HG03457 (cell line): ENCODE results near the gene SNAP23.

Experiments
- ATAC-seq: cut with Tn5 transposase; IDR thresholded peaks from one replicate; pipeline ENCODE4 v1.9.1; 2021; ENCODE audit warnings: moderate number of reproducible peaks; ENCODE audit not compliant: unreplicated experiment

Gene SNAP23

DNA sequence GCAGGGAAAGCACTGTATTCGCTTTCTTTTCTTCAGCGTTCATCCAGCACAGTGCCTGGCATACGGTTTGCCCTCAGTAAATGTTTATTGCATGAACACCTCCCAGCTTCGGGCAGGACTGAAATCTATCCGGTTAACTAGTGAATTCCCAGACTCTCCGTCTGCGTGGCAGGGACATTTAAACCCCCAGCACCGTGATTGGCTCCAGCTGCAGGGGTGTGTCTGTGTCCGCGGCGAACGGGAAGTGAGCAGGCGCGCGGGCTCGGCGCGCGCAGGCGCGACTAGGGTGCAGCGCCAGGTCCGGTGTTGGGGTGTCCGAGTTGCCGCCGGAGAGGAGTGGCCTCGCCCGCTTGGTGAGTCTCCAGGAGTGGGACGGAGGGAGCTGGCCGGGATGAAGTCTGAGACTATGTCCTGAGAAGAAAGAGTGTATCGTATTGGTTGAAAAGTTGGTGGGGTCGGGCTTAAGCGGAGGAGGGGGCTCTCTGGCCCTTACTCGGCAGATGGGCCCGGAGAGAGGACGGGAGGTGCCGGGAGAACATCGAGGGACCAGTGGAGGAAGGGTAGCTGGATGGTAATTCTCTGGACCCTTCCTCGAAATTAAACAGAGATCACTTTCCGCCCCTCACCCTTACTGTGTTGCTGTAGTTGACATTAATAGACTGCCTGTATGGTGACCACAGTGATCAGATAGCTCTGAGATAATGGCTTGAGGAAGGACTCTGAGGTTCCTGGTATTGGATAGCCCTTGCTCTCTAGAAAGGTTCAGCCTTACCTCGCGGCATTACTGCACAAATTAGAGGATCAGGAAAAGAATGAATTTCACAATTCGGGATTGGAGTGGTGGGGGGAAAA is at the start of gene SNAP23:
TSS of gene SNAP23 (plus strand) at position 274 of the 852 bp plus-strand sequence. CDS start 16,213 bp downstream, outside the sequence.
- peak; percentile 65 for ATAC-seq

DNA sequence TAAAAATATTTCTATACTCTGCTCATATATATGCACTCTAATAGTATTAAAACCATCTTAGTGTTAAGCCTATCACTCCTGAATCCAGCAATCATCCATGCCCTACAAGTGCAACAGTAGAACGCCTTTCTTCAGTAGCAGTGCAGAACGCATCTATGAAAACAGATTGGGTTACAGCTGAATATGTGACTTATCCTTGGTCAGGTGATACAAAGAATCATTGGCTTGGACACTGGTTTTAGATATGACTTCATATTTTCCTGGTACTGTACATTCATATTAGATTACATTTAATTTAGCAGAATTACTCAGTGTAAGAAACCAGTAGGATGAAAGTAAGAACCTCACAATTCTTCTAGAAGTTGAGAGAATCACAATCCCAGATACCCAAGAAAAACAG is 47.8 kb upstream of the SNAP23 start:
- no peak for ATAC-seq

DNA sequence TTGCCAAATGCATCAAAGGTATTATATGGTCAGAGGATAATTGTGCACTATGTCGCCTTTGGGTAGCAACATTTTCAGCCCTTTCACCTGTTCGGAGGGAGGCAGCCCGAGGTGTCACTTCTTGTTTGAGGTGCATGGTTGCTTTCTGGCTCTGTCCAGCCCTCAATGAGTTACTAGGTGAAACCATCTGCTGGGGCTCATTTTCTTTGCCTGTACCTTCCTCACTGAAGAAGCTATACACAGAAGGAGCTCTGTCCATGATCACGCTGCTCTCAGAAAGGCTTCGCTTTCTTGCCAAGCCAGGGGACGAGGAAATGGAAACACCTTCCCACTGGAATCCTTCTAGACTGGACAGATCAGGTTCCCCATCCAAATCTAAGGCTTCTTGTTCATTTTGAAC is 47.2 kb upstream of the SNAP23 start:
- ATAC-seq, result no peak

DNA sequence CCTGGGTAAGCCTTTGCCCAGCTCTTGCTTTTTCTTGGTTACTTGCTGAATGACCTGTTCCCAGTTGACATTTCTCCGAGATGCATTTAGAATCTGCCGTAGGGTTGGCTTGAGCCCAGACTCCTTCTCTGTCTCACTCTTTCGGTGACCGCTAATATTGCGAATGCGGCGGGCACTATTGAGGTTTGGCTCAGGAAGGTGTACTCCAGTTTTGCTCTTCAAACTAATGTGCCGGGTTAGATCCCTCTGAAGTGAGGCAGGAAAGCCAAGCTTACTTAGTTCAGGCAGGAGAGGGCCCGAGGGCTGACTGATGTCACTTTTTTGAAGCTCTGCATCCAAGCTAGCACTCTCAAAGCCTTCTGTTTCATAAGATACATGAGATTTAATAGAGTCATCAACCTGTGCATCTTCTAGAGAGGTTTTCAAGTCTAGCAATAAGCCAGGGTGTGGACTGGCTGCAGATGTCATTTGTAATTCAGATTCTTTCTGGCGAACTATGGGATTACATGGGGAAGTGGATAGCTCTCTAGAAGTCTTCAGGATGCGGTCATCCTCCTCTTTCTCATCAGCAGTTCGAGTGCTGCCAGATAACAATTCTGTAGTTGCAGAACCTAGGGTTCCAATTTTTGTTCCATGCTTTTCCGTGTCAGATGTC is 45.5 kb upstream of the SNAP23 start:
- no peak for ATAC-seq

DNA sequence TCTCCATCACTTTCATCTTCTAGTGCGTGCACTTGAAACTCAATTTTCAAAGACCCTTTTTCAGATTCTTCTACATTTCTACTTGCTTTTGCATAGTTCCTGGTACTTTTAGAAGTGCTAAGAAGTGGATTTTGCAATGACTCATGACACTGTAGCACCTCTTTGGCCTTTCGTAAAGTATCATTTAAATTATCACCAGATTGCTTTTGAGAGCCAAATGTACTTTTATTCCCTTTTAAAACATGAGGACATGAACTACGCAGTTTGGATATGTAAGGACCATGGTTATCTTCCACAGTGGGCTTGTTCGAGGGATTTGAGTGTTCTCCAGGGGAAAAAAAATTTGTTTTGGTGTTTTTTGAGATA is 45.0 kb upstream of the SNAP23 start:
- no peak for ATAC-seq

DNA sequence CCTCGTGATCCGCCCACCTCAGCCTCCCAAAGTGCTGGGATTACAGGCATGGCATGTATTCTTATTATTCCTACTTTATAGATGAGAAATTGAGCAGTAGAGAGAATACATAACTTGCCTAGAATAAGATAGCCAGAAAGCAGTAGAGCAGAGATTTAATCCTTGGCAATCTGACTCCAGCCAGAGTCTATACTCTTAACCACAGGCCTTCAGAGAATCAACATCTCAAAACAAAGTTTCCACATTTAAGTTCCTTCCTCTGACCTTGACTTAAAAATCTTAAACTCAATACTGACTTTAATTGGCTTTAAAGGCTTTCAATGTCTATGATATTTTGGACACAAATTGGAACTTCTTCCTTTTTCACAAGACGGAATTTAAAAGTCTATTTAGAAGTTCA is 41.6 kb upstream of the SNAP23 start:
- no peak for ATAC-seq

DNA sequence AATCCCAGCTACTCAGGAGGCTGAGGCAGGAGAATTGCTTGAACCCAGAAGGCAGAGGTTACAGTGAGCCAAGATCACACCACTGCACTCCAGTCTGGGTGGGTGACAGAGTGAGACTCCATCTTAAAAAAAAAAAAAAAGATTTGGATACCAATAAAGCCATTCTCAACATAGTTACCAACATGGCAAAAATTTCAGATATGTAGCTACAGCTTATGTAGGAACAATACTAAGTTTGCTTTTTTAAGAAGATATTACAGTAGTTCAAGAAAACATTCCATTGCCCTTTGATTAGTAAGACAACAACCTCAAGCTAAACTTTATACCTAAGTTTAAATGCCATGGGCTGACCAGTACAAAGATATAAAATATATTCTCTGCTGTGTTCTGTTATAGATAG is 38.9 kb upstream of the SNAP23 start:
- ATAC-seq, result no peak

DNA sequence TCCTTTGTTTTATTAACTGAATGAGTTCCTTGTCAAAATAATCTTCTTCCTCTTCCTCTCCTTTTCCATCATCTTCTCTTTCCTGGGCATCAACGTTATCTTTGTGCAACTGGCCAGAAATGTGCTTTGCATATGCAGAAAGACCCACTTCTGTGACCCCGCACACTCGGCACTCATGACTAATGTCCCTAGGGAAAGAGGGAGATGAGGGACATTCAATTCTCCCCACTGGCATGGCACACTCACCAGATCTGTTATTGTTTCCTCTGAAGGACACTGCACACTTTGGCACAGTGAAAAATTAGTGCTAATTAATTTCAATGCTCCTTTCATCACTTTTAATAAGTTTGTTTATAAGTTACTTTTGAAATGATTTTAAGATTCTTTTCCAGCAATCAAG is 38.5 kb upstream of the SNAP23 start:
- no peak for ATAC-seq

DNA sequence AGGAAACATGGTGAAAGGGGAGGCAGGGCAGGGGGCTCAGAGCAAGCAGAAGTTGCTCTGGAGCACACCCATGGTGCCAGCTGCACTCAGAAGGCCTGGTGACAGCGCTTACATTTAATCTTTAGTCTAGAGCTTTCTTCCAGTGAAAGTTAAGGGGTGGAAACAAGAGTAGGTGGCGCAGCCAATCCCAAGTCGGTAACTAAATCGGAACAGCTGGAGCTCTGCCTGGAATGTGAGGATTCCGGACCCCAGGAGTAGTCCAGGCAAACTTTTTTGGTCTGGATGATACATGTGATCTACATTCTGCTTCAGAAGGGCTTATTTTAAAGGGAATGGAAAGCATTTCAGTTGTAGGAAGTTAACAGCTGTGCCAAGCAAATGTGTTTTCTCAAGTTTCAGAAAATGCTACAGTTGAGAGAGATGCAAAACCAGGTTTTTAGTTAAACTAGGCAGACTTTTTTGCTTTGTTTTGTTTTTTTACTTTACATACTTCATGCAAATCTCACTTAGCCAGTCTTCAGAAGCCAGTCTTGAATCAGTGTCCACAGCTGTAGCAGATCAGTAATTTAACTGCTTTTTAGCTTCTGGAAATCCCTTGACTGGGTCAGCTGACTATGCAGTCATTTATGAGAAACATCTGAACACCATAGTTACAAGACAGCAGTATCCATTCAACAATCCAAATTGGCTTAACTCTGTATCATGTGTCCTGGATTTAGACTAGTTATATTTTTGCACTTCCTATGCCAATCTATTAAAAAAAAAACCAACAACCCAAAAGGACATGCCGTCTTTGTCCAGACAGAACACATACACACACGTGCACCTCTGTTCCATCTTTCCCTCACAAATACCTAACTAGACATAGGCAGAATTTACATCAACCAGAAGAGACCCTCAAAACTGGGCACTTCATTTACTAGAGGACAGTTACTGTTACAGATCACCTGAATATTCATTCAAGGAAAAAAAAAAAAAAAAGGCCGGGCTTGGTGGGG is 37.7 kb upstream of the SNAP23 start:
- ATAC-seq, result peak; percentile 52

DNA sequence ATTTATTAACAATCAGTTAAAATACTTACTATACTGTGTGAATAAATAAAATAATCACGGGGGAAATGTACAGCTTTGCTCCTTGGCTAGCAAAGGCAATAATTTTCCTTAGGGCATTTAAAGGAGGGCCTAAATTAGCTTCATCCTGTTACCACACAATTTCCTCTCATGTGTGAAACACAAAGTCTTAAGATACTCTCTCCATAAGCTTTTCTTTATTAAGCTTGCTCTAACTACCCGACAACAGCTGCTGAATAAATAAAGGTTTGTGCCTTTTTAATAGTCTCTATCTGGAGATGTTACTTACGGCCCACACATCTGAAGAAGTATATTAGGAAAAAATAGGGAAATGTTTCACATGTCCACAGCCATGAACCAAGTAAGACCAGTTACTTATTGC is 34.2 kb upstream of the SNAP23 start:
- no peak for ATAC-seq

DNA sequence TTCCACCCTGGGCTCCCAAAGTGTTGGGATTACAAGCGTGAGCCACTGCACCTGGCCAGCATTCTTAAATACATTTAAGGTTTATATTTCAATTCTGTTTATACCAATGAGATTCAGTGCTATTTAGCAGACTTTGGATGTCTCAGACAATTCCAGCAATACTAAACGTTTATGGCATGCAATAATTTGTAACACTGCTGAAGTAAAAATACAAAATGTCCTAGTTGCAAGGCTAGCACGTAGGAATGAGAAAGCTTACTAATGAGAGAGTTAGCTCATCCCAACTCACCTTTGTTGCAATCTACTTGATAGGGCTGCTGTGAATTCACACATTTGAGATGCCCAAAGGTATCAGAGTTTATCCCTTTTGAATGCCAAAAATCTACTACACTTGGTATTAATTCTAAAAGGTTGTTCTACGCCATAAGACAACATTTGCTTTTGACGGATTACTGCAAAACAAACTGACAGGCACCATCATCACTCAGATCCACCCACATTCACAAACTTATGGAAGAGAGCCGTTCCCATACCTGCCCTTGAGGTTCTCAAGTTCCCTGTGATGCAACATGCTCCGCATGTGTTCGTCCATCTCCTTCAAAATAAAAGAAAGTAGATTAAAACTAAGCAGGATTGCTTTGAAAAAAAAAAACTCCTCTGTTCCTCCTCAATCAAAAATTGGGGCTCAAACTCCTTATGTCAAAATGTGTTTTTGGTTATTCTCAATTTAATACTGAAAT is 29.7 kb upstream of the SNAP23 start:
- no peak for ATAC-seq

DNA sequence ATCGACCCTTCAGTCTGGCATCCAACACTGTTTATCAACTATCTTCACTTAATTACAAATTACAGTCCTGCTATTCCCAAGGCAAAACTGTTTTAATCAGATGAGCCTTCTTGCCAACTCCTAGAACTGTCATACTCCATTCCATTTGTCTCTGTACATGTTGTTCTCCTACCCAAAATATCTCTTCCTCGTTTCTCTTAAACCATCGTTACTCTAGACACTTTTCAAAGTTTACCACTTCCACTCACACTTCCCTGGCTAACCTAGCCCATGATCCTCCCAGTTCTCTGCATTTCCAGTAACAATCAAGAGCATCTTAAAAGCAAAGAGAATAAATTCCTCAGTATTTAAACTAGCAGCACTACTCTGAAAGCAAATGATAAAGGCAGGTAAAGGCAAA is 24.4 kb upstream of the SNAP23 start:
- no peak for ATAC-seq

DNA sequence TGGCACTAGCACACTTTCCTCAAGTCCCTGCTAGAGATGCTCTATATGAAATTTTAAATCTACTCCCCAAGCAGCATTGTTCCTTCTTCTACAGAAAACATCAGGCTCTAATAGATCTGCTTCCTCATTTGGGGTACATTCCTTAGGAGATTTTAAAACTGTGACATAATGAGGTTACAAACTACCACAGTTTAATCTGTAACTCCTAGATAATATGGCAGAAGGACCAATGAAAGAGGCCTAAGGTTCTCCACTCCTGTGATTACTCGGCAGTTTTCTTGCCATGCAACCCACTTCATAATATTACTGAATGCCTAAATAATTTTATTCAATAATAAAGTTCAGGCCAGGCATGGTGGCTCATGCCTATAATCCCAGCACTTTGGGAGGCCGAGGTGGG is 20.6 kb upstream of the SNAP23 start:
- no peak for ATAC-seq

DNA sequence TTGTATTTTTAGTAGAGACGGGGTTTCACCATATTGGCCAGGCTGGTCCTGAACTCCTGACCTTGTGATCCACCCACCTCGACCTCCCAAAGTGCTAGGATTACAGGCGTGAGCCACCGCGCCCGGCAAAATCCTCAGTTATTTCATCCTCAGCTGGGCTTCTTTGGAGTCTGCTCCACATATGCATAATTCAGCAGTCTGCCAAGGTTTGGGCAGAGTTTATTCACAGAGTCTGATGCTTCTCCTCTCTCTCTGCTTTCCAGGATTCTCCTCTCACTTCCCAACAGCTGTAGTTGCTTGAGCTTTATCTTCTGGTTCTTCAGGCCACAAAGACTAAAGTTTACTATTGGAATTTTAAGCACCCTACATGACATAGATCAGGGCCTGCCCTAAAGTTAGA is 12.7 kb upstream of the SNAP23 start:
- no peak for ATAC-seq

DNA sequence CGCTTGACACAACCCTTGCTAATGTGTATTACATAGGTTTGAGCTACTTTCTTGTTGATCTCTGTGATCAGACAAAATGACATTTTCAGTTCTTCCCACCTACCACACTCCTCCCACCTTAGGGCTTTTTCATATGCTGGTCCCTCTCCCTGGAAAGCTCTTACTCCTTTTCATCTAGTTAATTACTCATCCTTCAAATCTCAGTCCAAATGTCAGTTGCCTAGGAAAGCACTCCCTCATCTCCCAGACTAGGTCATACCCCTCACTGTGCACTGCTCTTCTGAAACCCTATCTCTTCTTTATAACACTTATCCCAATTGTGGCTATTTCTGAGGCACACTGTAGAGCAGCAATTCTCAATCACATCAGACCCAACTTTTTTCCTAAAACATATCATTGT is 11.8 kb upstream of the SNAP23 start:
- ATAC-seq, result no peak

DNA sequence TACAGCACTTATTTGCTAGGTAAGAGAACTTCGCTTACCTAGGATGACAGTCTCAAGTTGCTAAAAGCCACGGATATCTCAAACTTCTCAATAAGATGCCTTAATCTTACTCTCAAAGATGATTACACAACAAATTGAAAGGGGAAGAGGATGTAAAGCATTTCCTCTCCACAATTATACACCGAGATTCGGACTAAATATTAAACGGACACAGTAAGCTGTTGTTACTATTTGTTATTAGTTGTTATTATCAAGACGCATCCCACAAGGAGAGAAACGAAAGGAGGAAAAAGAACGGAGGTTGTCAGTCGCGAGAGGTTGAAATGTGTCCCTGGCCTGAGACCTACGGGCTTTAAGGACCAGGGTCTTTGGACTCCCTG is 5.2 kb upstream of the SNAP23 start:
- peak; percentile 1 for ATAC-seq

DNA sequence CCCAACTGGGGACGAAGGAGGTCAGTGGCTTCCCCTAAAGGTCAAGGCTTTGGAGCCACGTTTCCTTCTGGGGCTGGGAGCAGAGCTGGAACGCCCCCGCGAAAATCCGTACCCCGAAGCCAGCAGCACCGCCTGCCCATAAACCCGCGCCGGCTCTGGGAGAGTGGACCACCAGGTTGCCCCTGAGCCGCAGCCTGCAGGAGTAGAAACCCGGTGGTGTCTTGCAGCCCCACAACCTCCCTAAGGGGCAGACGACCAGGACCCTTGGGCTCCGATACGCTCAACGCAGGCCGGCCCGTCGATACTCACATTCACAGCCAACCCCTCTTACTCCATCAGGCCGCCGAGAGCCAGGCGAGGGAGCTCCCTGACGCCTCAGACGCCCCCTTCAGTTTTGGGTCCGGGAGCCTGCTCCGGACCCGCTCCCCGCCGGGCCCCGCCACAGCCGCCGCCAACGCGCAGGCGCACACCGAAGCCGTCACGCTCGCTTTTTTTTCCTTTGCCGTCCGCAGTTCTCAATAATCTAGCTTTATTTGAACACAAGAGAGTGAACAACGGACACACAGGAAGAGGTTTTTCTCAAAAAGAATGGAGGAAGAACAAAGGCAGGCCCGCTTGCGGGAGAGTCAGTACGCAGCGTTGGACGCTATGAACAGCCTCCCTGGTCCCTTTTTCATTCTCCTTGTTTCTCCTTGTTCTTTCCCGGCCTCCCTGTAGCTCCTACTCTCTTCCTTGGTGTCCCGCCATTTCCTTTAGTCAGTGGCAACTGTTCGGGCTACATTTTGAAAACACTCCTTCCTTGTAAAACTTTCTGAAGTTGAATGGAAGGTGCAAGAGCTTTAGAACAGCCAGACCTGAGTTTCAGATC is 4.5 kb upstream of the SNAP23 start, which contains the start of gene ZNF106:
TSS of gene ZNF106 (minus strand) at position 471 of the 868 bp plus-strand sequence. CDS start 18,852 bp downstream, outside the sequence.
- peak; percentile 45 for ATAC-seq

DNA sequence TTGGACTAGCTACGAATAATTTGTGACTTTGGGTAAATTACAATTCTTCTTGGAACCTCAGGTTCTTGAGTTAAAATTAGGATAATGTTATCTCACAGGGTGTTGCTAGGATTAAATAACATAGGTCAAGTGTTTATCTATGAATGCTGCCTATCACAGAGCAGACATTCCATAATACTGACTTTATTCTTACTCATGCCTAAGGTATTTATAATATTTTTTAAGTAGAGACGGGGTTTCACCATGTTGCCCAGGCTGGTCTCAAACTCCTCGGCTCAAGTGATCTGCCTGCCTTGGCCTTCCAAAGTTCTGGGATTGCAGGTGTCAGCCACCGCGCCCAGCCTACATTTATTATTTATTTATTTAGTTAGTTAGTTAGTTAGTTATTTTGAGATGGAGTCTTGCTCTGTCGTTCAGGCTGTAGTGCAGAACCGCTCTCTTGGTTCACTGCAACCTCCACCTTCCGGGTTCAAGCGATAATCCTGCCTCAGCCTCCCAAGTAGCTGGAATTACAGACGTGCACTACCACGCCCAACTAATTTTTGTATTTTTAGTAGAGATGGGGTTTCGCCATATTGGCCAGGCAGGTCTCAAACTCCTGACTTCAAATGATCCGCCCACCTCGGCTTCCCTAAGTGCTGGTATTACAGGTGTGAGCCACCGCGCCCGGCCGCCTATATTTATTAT is 3.8 kb upstream of the SNAP23 start:
- ATAC-seq, result no peak

DNA sequence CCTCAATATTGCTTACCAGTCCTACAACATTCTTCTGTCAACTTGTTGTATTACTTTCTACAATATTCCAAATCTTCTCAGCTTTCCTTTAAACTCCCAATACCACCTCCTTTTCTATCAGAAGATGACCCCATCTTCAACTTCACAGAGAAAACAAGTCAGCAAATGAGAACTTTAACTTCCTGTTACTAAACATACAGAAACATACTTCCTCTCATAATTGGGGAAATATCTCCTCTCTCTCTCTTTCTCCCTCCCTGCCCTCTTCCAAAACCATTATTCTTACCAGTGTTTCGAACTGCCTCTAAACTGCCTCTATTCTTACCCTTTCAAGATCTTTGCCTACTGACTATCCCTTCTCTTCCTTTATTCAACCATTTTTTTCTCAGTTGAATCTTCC is 1.8 kb upstream of the SNAP23 start:
- ATAC-seq, result no peak
